HG03066 (cell line): ENCODE measurements around the gene ZNF205.

ENCODE experiments used
- ATAC-seq: cut with Tn5 transposase; IDR thresholded peaks from one replicate; pipeline ENCODE4 v1.9.1; 2021; ENCODE audit warnings: low read depth; ENCODE audit not compliant: unreplicated experiment

The ZNF205 gene

DNA sequence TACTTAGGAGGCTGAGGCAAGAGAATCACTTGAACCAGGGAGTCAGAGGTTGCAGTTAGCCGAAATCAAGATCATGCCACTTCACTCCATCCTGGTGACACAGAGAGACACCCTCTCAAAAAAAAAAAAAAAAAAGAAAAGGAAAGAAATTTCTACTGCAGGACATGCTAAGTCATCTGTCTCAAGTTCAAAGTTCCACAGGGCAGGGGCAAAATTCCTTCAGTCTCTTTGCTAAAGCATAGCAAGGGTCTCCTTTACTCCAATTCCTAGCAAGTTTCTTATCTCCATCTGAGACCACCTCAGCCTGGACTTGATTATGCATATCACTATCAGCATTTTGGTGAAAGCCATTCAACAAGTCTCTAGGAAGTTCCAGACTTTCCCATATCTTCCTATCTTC is 27.9 kb upstream of the ZNF205 start:
- no peak for ATAC-seq

DNA sequence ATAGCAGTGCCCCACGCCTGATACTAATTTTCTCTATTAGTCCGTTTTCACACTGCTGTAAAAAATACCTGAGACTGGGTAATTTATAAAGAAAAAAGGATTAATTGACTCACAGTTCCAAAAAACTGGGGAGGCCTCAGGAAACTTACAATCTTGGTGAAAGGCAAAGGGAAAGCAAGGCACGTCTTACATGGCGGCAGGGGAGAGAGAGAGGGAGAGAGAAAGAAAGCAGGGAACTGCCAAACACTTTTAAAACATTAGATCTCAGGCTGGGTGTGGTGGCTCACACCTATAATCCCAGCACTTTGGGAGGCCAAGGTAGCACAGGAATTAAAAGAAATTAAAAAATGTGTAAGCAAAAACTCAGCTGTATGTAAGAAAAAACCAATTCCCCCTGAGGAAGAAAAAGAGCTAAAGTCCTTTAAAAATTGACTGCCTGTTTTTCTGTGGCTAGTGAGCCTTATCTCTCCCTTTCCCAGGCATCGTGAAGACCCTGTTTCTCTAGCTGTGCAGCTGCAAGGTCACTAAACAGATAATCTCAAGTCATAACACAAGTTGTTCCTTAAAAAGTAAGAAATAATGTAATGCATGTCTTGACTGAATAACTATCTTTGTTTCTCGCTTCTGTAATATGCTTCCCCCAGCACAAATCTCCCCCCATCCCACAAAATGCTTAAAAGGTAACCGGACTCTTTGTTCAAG is 27.3 kb upstream of the ZNF205 start:
- ATAC-seq: no peak

DNA sequence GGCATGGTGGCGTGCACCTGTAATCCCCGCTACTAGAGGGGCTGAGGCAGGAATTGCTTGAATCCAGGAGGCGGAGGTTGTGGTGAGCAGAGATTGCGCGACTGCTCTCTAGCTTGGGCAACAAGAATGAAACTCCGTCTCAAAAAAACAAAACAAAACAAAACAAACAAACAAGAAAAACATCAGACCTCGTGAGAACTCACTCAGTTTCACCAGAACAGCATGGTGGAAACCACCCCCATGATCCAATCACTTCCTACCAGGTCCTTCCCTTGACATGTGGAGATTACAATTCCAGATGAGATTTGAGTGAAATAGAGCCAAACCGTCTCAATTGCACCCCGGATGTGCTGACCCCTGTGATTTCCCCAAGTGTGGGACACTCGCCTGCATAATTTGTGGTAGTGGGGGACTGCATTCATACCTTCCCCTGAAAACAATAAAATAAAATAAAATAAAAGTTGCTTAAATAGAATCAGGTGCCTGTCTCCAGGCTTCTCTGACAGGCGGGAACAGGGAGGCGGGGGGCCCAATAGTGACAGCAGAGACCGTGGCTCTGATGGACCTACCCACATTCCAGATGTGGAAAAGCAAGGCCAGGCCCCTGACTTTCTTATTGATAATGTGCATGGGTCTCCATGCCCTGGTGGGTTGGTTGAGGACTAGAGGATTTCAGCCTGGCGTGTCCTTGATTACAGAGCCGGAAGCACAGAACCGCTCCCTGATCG is 26.4 kb upstream of the ZNF205 start:
- no peak for ATAC-seq

DNA sequence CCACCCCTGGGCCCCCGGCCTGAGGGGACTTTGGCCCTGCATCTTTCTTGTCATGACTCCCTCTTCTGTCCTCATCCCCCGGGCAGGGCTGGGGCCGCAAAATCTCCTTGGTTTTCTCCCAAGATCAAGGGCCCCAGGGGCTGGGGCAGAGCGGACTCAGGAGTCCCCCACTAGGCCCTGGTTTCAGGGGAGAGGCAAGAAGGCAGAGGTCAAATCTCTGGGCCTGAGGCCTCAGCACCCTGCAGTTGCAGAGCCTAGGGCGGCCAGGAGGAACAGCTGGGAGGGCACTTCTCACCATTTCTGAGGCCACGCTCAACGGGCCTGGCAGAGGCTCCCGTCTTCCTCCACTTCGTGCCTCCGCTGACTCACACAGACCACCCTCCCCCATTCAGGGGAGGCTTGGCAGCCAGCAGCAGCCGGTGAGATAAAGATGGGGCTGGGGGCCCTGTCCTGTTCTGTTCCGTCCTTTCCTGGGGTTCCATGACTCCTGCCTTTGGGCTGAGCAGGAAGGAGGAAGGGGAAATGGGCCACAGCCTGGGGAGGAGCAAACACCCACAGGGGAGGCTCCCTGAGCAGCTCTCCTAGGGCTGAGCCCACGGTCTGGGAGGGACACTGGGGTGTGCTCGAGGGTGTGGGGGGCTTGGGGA is 25.7 kb upstream of the ZNF205 start:
- no peak for ATAC-seq

DNA sequence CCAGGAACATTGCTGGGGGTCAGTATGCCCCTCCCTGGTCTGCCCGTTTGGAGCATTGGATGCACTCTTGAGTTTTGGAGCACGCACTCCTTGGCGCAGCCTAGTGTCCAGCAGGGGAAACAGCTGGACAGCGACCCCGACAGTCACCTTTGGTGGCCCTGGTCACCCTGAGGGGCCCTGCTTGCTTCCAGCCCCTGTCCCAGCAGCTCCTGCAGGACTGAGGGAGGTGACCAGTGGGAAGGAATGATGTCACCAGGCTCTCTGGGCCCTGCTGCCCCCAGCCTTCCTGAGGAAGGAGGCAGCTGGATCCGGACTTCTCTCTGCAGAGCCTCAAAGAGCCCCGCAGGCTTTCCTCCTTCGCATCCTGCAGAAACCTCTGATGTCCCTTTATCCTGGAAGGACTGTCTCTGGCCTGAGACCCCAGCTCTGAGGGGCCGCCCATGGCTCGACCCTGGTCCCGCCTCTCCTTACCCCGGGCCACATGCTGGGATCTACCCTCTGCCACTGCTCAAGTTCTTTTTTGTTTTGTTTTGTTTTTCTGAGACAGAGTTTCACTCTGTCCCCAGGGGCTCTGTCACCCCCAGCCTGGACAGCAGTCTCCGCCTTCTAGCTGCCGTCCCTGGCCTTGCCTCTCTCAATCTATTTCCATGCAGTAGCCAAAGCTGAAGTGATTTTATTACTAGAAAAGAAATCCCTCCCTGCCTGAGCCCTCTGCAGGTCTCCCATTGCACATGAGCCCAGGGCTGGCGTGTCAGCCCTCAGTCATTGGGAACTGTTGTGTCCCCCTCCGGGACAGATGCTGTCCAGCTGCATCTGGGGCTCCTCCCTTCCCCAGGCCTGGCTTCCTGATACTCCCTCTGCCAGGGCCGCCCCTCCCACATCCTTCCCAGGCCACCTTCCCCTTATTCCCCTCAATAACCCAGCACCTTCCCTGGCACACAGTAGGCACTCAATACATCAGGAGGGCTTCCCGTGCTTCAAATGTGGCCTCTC is 24.8 kb upstream of the ZNF205 start:
- ATAC-seq: no peak

DNA sequence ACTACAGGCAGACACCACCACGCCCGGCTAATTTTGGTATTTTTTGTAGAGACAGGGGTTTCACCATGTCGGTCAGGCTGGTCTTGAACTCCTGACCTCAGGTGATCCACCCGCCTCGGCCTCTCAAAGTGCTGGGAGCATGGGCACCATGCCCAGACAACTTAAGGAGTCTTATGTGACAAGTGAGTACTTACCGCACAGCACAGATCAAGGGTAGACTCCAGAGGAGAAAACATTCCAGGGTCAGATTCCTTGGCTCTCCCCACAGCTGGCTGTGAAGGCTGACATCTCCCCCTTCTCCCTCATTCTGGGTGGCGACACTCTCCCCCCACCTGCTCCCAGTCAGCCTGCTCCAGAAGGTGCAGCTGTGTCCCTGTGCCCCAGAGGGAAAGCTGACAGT is 23.9 kb upstream of the ZNF205 start:
- no peak for ATAC-seq

DNA sequence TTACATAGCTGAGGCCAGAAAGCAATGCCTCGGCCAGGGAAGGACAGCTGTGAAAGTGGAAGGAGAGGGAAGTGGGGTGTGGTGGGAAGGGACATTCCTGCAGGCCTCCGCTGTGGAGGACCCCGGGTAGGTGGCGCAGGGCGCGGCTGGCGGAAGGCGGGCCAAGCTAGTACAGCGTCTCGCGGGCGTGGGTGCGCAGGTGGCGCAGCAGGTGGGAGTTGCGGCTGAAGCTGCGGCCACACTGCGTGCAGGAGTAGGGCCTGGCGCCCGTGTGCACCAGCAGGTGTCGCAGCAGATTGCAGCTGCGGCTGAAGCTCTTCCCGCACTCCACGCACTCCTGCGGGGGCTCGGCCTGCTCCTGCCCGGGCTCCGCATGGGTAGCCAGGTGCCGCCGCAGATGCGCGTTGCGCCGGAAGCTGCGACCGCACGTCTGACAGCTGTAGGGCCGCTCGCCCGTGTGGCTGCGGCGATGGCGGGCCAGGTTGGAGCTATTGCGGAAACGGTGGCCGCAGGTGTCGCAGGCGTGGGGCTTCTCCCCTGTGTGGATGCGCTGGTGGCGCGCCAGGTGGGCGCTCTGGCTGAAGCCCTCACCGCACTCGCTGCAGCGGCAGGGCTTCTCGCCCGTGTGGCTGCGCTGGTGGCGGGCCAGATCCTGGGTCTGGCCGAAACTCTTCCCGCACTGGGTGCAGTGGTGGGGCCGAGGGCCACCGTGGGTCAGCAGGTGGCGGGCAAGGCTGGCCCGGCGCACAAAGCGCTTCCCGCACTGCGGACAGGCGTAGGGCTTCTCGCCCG is 23.3 kb upstream of the ZNF205 start:
- ATAC-seq: no peak

DNA sequence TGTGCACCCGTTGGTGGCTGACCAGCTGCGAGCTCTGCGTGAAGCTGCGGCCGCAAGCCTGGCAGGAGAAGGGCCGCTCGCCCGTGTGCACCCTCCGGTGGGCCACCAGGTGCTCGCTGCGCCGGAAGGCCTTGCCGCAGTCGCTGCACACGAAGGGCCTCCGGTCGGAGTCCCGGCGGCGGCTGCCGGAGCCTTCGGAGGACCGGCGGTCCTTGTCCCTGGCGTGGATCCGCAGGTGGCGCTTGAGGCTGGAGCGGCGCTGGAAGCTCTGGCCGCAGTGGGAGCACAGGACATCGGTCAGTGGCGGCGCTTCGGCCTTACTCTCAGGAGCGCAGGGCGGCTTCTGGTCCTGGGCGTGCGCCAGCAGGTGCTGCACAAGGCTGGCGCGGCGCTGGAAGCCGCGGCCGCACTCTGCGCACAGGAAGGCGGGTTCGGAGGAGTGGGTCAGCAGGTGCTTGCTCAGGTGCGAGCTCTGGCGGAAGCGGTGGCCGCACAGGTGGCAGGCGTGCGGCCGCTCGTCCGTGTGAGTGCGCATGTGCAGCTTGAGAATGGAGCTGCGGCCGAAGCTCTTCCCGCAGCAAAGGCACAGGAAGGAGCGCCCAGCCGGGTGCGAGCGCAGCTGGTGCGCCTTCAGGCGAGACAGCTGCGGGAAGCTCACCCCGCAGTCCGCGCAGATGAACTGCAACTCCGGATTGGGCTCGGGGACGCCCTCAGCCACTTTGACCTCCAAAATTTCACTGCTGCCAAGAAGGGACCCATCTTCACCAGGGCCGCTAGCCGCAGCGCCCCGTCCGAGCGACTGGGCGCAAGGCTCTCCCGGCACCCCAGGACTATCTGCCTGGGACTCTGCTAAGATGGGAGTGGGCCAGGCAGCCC is 22.4 kb upstream of the ZNF205 start:
- ATAC-seq: no peak

DNA sequence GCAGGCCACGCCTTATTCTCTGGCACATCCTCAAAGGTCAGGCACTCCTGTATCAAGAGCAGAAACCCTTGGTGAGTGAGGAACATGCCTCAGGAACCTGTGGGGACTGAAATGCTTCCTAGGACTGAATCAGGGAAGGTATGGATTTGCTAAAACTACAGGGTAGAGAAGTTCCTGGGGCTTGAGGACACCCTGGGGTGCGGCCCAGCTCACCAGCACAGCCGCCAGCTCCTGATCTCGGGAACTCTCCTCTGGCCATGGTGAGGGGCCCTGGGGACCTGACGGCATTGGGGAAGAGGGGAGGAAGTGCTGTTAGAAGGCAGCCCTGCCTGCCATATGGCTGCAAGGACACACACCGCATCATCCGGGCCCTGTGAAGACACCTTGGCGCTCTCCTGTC is 20.8 kb upstream of the ZNF205 start:
- no peak for ATAC-seq

DNA sequence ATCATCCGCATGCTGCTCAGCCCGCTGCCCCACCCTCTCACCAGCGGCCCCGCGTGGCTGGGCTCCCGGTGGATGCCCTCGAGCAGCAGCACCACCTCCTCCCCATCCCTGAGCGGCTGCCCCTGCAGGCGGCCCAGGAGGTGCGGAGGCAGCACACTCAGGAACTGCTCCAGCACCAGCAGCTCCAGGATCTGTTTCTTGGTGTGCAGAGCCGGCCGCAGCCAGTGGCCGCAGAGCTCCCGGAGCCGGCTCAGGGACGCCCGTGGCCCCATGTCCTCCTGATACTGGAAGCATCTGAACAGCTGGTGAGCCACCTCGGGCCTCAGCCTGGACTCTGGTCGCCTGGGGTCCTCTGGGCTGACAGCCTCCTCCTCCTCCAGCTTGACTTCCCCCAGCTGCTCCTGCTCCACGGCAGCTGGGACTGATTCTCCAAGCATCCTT is 19.9 kb upstream of the ZNF205 start:
- ATAC-seq: no peak

DNA sequence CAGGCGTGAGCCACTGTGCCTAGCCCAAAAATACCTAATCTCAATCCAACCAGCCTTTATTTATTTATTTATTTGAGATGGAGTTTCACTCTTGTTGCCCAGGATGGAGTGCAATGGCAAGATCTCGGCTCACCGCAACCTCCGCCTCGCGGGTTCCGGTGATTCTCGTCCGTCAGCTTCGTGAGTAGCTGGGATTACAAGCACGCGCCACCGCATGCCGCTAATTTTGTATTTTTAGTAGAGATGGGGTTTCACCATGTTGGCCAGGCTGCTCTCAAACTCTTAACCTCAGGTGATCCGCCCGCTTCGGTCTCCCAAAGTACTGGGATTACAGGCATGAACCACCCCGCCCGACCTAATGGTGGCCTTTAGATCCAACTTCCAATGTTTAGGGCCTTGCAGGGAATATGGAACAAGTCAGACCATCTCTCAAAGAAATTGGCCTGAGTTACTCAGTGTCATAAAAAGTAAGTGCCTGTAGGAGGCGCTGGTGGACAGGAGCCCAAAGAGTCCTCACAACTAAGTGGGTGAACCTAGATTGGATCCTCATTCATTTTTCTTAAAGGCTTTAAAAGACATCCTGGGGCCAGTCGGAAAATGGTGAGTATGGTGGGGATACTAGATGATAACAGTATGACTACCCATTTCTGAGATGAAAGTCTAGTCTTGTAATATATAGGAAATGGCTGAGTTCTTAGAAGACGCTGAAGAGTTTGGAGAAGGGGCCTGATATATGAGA is 17.9 kb upstream of the ZNF205 start:
- no peak for ATAC-seq

DNA sequence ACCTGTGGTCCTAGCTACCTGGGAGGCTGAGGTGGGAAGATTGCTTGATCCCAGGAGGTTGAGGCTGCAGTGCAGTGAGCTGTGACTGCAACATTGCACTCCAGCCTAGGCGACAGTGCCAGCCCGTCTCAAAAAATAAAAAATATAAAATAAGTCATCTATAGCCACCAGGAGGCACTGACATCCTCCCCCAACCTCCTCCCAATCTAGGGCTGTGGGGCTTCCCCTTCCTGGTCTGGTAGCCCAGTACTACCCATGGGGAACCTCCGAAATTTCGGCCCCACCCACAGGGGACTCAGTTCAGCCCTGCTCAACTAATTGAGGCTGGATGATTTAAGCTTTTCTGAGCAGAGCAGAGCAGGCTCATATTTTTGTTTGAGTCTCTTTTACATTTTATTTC is 16.5 kb upstream of the ZNF205 start:
- no peak for ATAC-seq

DNA sequence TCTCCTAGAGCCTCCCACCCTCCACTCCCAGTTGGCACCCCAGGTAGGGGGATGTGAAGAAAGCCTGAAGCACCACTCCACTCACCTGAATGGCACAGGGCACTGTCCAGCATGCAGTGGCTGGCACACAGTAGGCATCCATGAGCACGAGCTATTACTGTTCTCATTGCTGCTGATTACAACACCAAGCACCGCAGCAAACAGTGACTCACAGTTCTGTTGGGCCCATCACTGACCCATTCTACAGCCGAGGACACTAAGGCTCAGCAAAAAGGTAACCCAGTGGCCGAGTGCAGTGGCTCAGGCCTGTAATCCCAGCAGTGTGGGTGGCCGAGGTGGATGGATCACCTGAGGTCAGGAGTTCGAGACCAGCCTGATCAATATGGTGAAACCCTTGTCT is 16.0 kb upstream of the ZNF205 start:
- no peak for ATAC-seq

DNA sequence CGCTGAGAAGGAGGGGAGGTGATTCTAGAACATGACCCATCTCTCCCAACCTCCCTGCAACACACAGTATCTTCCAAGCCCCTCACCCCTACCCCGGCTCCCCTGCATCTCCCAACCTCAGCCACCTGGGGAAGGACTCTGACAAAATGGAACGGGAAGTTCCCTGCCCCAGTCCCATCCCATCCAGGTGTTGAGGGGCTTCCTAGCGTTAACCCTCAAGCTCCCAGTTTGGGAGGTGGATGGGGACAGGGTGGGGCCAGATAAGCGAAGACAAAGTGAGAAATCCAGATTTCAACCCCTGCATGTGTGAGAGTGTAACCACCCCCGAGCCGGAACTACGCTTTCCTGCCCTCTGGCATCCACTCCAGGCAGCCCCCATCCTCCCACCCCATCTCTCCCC is 15.1 kb upstream of the ZNF205 start:
- ATAC-seq: no peak

DNA sequence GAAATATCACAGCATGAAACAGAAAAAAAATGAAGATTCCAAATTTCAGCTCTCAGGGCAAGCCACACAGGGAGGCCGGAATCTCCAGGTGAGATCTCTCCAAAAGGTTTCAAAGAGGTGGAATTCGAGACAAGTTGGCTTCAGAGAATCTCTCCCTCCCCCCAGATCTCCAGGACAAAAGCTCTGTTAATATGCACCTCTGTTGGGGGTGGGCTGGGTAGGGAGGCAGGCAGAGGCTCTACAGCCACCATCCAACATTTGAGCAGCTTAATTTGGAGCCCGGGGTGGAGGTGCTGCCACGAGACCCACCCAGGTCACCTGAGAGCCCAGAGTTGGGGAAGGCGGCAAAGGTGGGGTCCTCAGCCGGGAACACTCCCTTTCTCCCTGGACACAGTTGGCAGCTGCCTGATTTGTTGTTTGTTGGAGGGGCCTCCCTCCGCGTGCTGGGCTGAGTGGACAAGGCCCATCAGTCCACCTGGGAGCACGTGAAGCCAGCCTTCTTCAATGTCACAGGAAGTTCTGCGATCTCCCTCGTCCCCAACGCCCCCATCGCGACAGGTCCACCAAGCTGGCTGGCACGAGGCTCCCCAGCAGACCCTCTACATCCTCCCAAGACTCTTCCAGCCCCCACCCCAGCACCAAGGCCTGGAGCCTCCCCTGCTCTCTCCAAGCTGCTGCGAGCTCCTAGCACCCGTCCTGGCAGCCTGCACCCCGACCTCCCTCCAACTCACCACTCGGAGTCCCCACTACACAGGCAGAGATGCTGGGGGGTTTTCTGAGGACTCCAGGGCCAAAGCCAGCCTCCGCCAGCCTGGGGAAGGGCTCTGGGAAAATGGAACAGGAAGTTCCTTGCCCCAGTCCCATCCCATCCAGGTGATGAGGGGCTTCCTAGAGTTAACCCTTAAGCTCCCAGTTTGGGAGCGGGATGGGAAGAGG is 13.7 kb upstream of the ZNF205 start, which contains the start of gene ZSCAN10:
Gene ZSCAN10, minus strand, starts transcription at position 836 of the 936 bp plus-strand sequence. CDS start 6,357 bp downstream, outside the sequence.
- ATAC-seq: no peak

DNA sequence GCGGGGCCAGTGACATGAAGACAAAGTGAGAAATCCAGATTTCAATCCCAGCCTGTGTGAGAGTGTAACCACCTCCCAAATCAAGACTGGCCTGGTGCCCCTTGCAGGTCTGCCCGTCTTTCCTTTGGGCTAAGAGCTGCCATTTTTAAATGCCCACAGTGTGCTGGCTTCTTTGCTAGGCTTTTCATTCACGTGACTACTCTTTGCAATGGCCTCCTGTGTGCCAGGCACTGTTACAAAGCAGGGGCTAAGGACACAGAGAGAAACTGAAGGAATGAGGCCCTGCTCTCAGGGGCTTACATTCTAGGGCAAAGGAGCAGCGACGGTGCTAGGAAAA is 13.0 kb upstream of the ZNF205 start:
- ATAC-seq: no peak
